Prostate gland (tissue), 2 donors: ENCODE results near the gene NOP56.

Experiments
- CTCF ChIP-seq, 4 experiments: fragments of 200-600 bp in 2 of 4; fragments of 450-650 bp in 2 of 4; sonication (generic) in 2 of 4; IDR thresholded peaks; 1 replicate in 3 of 4; 2 replicates in 1 of 4; pipeline ENCODE4 v1.5.1; 2016 to 2019; ENCODE audit warnings: antibody characterized with exemption in 4 of 4, mild to moderate bottlenecking in 2 of 4, moderate library complexity in 2 of 4
- POLR2A ChIP-seq: fragments of 450-650 bp; IDR thresholded peaks from one replicate; pipeline ENCODE4 v1.6.1; 2016; ENCODE audit warnings: antibody characterized with exemption, mild to moderate bottlenecking
- POLR2AphosphoS5 ChIP-seq: sonication (generic); formaldehyde crosslinking; IDR thresholded peaks from one replicate; pipeline ENCODE4 v1.6.1; 2017; ENCODE audit warnings: antibody characterized with exemption

- TF ChIP-seq CTCF (IDR thresholded peaks at IDR 0.05) (no peak), POLR2A (no peak), POLR2AphosphoS5 (no peak)
Observed at GRCh38 chr20:2657674-2658073, 5.2 kb downstream of the NOP56 start.
